ENCODE measurements around the gene EEIG1.

The EEIG1 gene

GRCh38 chr9:127987103-127987614 lies 6.4 kb upstream of the EEIG1 start:
- TF ChIP-seq CTCF (conservative IDR thresholded peaks at IDR 0.05; ENCODE audit: low read depth, low read length), result no peak
- no peak for DNase-seq (ENCODE audit: low read depth)
- no peak overlapping the region for H3K4me3 ChIP-seq (ENCODE audit: low read length)

GRCh38 chr9:127985011-127985410 lies 4.2 kb upstream of the EEIG1 start:
- no peak for DNase-seq (ENCODE audit: low read depth)
- no peak overlapping the region for H3K4me3 ChIP-seq (ENCODE audit: low read length)
- TF ChIP-seq CTCF (conservative IDR thresholded peaks at IDR 0.05; ENCODE audit: low read depth, low read length), result no peak

GRCh38 chr9:127983847-127984289 lies 3.1 kb upstream of the EEIG1 start:
- TF ChIP-seq CTCF (conservative IDR thresholded peaks at IDR 0.05; ENCODE audit: low read depth, low read length), result no peak
- no peak for DNase-seq (ENCODE audit: low read depth)
- H3K4me3 ChIP-seq (ENCODE audit: low read length), result no peak overlapping the region

GRCh38 chr9:127982912-127983311 lies 2.1 kb upstream of the EEIG1 start:
- no peak overlapping the region for H3K4me3 ChIP-seq (ENCODE audit: low read length)
- no peak for DNase-seq (ENCODE audit: low read depth)
- TF ChIP-seq CTCF (conservative IDR thresholded peaks at IDR 0.05; ENCODE audit: low read depth, low read length), result no peak

- DNase-seq (ENCODE audit: low read depth), result no peak
- H3K4me3 ChIP-seq (ENCODE audit: low read length), result peak overlapping the region; percentile 46
- TF ChIP-seq CTCF (conservative IDR thresholded peaks at IDR 0.05; ENCODE audit: low read depth, low read length), result no peak
Measured at GRCh38 chr9:127981559-127982121, 851 bp upstream of the EEIG1 start.

- H3K4me3 ChIP-seq (ENCODE audit: low read length), result peak overlapping the region; percentile 83
- TF ChIP-seq CTCF (conservative IDR thresholded peaks at IDR 0.05; ENCODE audit: low read depth, low read length), result no peak
- no peak for DNase-seq (ENCODE audit: low read depth)
Measured at GRCh38 chr9:127980060-127980705, 606 bp downstream of the EEIG1 start.

All from retinal pigment epithelial cell (primary cell).